Liver (tissue), 2 donors: ENCODE data around the gene GRK3.

Experiments used
- CTCF ChIP-seq: fragments of 150-350 bp; IDR thresholded peaks from 2 replicates; pipeline ENCODE4 v1.5.1; 2017; ENCODE audit warnings: improper control_type of control experiment, low read depth, low read length; ENCODE audit not compliant: missing input control
- YY1 ChIP-seq: IDR thresholded peaks from 2 replicates; pipeline ENCODE4 v1.6.1; 2016; ENCODE audit warnings: antibody characterized with exemption, mild to moderate bottlenecking
- ZBTB33 ChIP-seq: IDR thresholded peaks from 2 replicates; pipeline ENCODE4 v1.6.1; 2016; ENCODE audit warnings: antibody characterized with exemption
- TF ChIP-seq, protein P1 (sequence below): IDR thresholded peaks from 2 replicates; pipeline ENCODE4 v1.6.1; 2016; ENCODE audit warnings: antibody characterized with exemption
- donor health status: healthy.

DNA sequence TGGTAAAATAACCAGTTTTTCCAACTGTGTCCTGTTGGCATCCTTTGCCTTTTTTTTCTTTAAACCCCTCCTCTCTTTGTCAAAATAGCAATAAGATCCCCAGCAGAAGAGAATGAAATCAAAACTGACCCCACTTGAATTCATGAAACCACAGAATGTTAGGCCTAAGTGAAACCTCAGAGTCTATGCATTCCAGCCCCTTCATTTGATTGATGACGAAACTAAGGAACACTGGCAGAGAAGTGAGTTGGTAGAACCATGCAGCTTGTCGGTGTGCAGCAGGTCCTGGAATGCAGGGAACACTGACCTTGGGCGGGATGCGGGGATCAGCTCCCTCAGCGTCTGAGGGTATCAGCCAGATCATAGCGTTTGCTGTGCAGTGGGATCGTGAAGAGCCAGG lies 57.5 kb downstream of the GRK3 start:
- TF ChIP-seq CTCF (no peak), ZBTB33 (no peak), YY1 (no peak)
- TF ChIP-seq, protein P1, sequence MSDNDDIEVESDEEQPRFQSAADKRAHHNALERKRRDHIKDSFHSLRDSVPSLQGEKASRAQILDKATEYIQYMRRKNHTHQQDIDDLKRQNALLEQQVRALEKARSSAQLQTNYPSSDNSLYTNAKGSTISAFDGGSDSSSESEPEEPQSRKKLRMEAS: no peak
